MM.1S (cell line): ENCODE results near the gene ARIH1.
"Not testable (repeated sequence)": the region's sequence is repeated elsewhere in the genome, so short reads cannot be mapped to it uniquely, and the experiment has no call there.

Experiments
- DNase-seq: peaks from one replicate; pipeline ENCODE4 v3.0.0-alpha.2; 2015
- H2AFZ ChIP-seq: fragments of 300-600 bp; sonication (generic); 2 replicates; pipeline ENCODE4 v1.6.0; 2016; ENCODE audit warnings: antibody characterized with exemption, low read length
- H3F3A ChIP-seq: fragments of 300-600 bp; sonication (generic); 2 replicates; pipeline ENCODE4 v1.6.1; 2016; ENCODE audit warnings: mild to moderate bottlenecking, antibody characterized with exemption, low read length, moderate library complexity, mixed read lengths; ENCODE audit not compliant: insufficient read depth
- H3K27ac ChIP-seq: fragments of 300-600 bp; sonication (generic); 2 replicates; pipeline ENCODE4 v1.5.1; 2016; ENCODE audit warnings: mild to moderate bottlenecking, low read length
- H3K27me3 ChIP-seq: fragments of 300-600 bp; sonication (generic); replicated peaks from 2 replicates; pipeline ENCODE4 v1.6.0; 2016; ENCODE audit warnings: low read length; ENCODE audit not compliant: insufficient read depth
- H3K36me3 ChIP-seq: fragments of 300-600 bp; sonication (generic); replicated peaks from 2 replicates; pipeline ENCODE4 v1.6.1; 2016; ENCODE audit warnings: mild to moderate bottlenecking, low read length, mixed read lengths; ENCODE audit not compliant: insufficient read depth
- H3K4me1 ChIP-seq: fragments of 300-600 bp; sonication (generic); 2 replicates; pipeline ENCODE4 v1.6.1; 2016; ENCODE audit warnings: low read length, mixed read lengths
- H3K4me2 ChIP-seq: fragments of 300-600 bp; sonication (generic); 2 replicates; pipeline ENCODE4 v1.6.0; 2016; ENCODE audit warnings: low read depth, low read length
- H3K4me3 ChIP-seq: fragments of 300-600 bp; sonication (generic); 2 replicates; pipeline ENCODE4 v1.5.1; 2016; ENCODE audit warnings: low read length, mixed read lengths
- H3K79me2 ChIP-seq: fragments of 300-600 bp; sonication (generic); 2 replicates; pipeline ENCODE4 v1.6.1; 2016; ENCODE audit warnings: mixed run types, low read length, mixed read lengths
- H3K9ac ChIP-seq: fragments of 300-600 bp; sonication (generic); 2 replicates; pipeline ENCODE4 v1.6.1; 2016; ENCODE audit warnings: low read length, mixed read lengths
- H3K9me2 ChIP-seq: fragments of 300-600 bp; sonication (generic); replicated peaks from 2 replicates; pipeline ENCODE4 v1.6.1; 2016; ENCODE audit warnings: mild to moderate bottlenecking, low read length, mixed read lengths; ENCODE audit not compliant: insufficient read depth
- H3K9me3 ChIP-seq: fragments of 300-600 bp; sonication (generic); replicated peaks from 2 replicates; pipeline ENCODE4 v1.6.1; 2016; ENCODE audit warnings: mild to moderate bottlenecking, low read length, mixed read lengths; ENCODE audit not compliant: insufficient read depth
- H4K20me1 ChIP-seq: fragments of 300-600 bp; sonication (generic); 2 replicates; pipeline ENCODE4 v1.6.1; 2016; ENCODE audit warnings: mild to moderate bottlenecking, low read length, moderate library complexity, mixed read lengths; ENCODE audit not compliant: insufficient read depth
- CTCF ChIP-seq: fragments of 300-600 bp; sonication (generic); IDR thresholded peaks from 2 replicates; pipeline ENCODE4 v1.5.1; 2016; ENCODE audit warnings: antibody characterized with exemption, low read length, mixed read lengths
- EZH2 ChIP-seq: fragments of 300-600 bp; sonication (generic); optimal IDR thresholded peaks from 2 replicates; pipeline ENCODE3; 2017; ENCODE audit warnings: low read depth, mild to moderate bottlenecking, antibody characterized with exemption, low read length, mixed read lengths
- EZH2phosphoT487 ChIP-seq: fragments of 300-600 bp; sonication (generic); IDR thresholded peaks from 2 replicates; pipeline ENCODE4 v1.6.1; 2018; ENCODE audit warnings: antibody characterized with exemption, low read length

ARIH1 gene

GRCh38 chr15:72474912-72475628 lies 940 bp downstream of the ARIH1 start:
- Histone ChIP-seq H3K36me3 (peaks cover 6% of the 10 kb centered on the region; the same call in 1 of the 2 replicates), H3K79me2 (peaks cover 53% of the 10 kb centered on the region), H4K20me1 (peaks cover 10% of the 10 kb centered on the region), H3K9me2 (no peaks in the 10 kb centered on the region), H3K27ac (peak overlapping the region; percentile 100), H3K9ac (peak overlapping the region; percentile 100), H3K4me3 (peak overlapping the region; percentile 96), H3K4me1 (peaks cover 18% of the 10 kb centered on the region), H3K9me3 (no peaks in the 10 kb centered on the region), H2AFZ (no peak overlapping the region), H3F3A (peaks cover 24% of the 10 kb centered on the region), H3K4me2 (peak overlapping the region; percentile 87), H3K27me3 (no peaks in the 10 kb centered on the region)
- TF ChIP-seq CTCF (no peak), EZH2 (no peak), EZH2phosphoT487 (no peak)
- peak; percentile 74 for DNase-seq

DNA sequence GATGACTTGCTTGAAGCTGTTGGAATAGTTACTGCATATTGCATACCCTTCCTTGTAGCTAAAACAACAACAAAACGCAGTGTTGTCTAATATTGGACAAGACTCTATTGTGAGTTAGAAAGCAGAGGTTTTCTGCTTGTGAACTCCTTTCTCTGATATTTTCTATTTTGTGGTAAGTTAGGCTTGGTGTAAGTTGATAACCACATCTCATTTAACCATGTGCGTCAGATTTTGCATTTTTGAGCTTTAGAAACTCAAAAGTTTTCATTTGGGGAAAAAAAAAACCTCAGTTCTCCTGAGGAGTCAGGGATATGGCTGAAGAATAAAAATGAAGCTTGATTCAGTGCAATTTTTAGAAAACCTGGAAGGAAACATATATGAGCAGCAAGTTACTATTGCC lies 1.5 kb downstream of the ARIH1 start:
- Histone ChIP-seq H4K20me1 (peaks cover 12% of the 10 kb centered on the region), H2AFZ (no peak overlapping the region)

DNA sequence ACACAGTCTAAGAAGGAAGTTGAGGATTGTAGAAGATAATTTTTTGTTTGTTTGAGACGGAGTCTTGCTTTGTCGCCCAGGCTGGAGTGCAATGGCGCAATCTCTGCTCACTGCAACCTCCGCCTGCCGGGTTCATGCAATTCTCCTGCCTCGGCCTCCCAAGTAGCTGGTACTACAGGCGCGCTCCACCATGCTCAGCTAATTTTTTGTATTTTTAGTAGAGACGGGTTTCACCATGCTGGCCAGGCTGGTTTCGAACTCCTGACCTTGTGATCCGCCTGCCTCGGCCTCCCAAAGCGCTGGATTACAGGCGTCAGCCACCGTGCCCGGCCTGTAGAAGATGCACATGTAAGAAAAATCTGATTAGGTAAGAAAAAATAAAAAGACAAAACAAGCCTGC lies 2.2 kb downstream of the ARIH1 start:
- H2AFZ ChIP-seq, H3K36me3 ChIP-seq, H3K9me3 ChIP-seq, H3K9me2 ChIP-seq, DNase-seq, H3K27ac ChIP-seq, H3K27me3 ChIP-seq: not testable (repeated sequence)
- Histone ChIP-seq H3K4me1 (peaks cover 18% of the 10 kb centered on the region), H3K79me2 (peaks cover 66% of the 10 kb centered on the region), H4K20me1 (peaks cover 19% of the 10 kb centered on the region), H3F3A (peaks cover 24% of the 10 kb centered on the region), H3K9ac (peak overlapping the region; percentile 100; the same call in 1 of the 2 replicates), H3K4me3 (peak overlapping the region; percentile 96), H3K4me2 (peak overlapping the region; percentile 87)

More for the DNA sequence above, 1.5 kb downstream of the ARIH1 start:
- Histone ChIP-seq H3K9me3 (no peaks in the 10 kb centered on the region), H3K9me2 (no peaks in the 10 kb centered on the region), H3K27me3 (no peaks in the 10 kb centered on the region), H3K27ac (peak overlapping the region; percentile 100; the same call in 1 of the 2 replicates), H3F3A (peaks cover 24% of the 10 kb centered on the region), H3K79me2 (peaks cover 59% of the 10 kb centered on the region), H3K4me3 (peak overlapping the region; percentile 96), H3K9ac (peak overlapping the region; percentile 100), H3K4me1 (peaks cover 18% of the 10 kb centered on the region), H3K4me2 (peak overlapping the region; percentile 87), H3K36me3 (peaks cover 6% of the 10 kb centered on the region; the same call in 1 of the 2 replicates)
- DNase-seq = no peak
- TF ChIP-seq EZH2 (no peak), EZH2phosphoT487 (no peak), CTCF (no peak)

GRCh38 chr15:72481015-72481659 lies 7.0 kb downstream of the ARIH1 start:
- Histone ChIP-seq H3K9me2 (no peaks in the 10 kb centered on the region), H3K9me3 (no peaks in the 10 kb centered on the region), H3F3A (no peaks in the 10 kb centered on the region), H3K9ac (no peak overlapping the region), H3K36me3 (peaks cover 6% of the 10 kb centered on the region; the same call in 1 of the 2 replicates), H3K4me1 (peaks cover 19% of the 10 kb centered on the region), H3K4me3 (no peak overlapping the region), H3K4me2 (no peak overlapping the region), H4K20me1 (peaks cover 49% of the 10 kb centered on the region), H2AFZ (no peak overlapping the region), H3K27ac (no peak overlapping the region), H3K27me3 (no peaks in the 10 kb centered on the region), H3K79me2 (peaks cover 100% of the 10 kb centered on the region)
- TF ChIP-seq EZH2 (no peak), EZH2phosphoT487 (no peak), CTCF (no peak)
- DNase-seq = no peak
